Sigmoid colon (tissue), 7 donors: ENCODE data around the gene TSPAN9. TPM values are rescaled to one million over a fixed set of nuclear protein-coding genes. Genes with fewer than 3 reads are reported as not detected.
"Not testable (repeated sequence)": the region's sequence is repeated elsewhere in the genome, so short reads cannot be mapped to it uniquely, and the experiment has no call there.

Source experiments
- DNase-seq: peaks from one replicate; pipeline ENCODE4 v3.0.0-alpha.2; 2019
- H3K27ac ChIP-seq, 4 donors: fragments of 200-600 bp; sonication (generic); one replicate each; pipeline ENCODE4 v1.5.1; 2016 to 2019; ENCODE audit warnings: mild to moderate bottlenecking in 1 of 4
- H3K27me3 ChIP-seq, 3 donors: fragments of 200-600 bp; sonication (generic); one replicate each; pipeline ENCODE4 v1.5.1; 2019; ENCODE audit warnings: mild to moderate bottlenecking in 1 of 3
- H3K36me3 ChIP-seq, 4 donors: fragments of 200-600 bp; sonication (generic); one replicate each; pipeline ENCODE4 v1.5.1; 2016 to 2019
- H3K4me1 ChIP-seq, 4 donors: fragments of 200-600 bp; sonication (generic); one replicate each; pipeline ENCODE4 v1.5.1; 2017 to 2019
- H3K4me3 ChIP-seq, 4 donors: fragments of 200-600 bp; sonication (generic); one replicate each; pipeline ENCODE4 v1.5.1; 2017 to 2019; ENCODE audit warnings: mild to moderate bottlenecking in 2 of 4, moderate library complexity in 1 of 4
- H3K9me3 ChIP-seq, 4 donors: fragments of 200-600 bp in 3 of 4; sonication (generic) in 3 of 4; one replicate each; pipeline versions ENCODE4 v1.5.1 to v1.6.1; 2013 to 2019
- EP300 ChIP-seq, 4 donors: sonication (generic); formaldehyde crosslinking; IDR thresholded peaks; one replicate each; pipeline ENCODE4 v1.6.1; 2017; ENCODE audit warnings: antibody characterized with exemption in 4 of 4
- POLR2A ChIP-seq, 2 donors: fragments of 450-650 bp; IDR thresholded peaks; one replicate each; pipeline ENCODE4 v1.6.1; 2016; ENCODE audit warnings: antibody characterized with exemption in 2 of 2, mild to moderate bottlenecking in 2 of 2, moderate library complexity in 2 of 2
- POLR2AphosphoS5 ChIP-seq, 4 donors: sonication (generic); formaldehyde crosslinking; IDR thresholded peaks; one replicate each; pipeline ENCODE4 v1.6.1; 2017; ENCODE audit warnings: antibody characterized with exemption in 4 of 4
- WGBS, 2 donors: extraction: QIAGEN DNeasy Blood & Tissue Kit; methylation state at CpG; one replicate each; pipeline ENCODE4 v1.1.7; 2013; 5-methylcytosine and 5-hydroxymethylcytosine counted together
- intact Hi-C: fragments of 100-400 bp; cut with DNase I; formaldehyde crosslinking; loops from one replicate; pipeline ENCODE4 v1.15.1; 2023
- polyA plus RNA-seq, 3 donors: library from polyadenylated mRNA; stranded (reverse); fragments of 200-250 nt; gene quantifications; one replicate each; pipeline ENCODE4 v1.2.3, GENCODE V29; 2013
- total RNA-seq, 4 donors: library from RNA; depleted of rRNA; stranded (reverse); fragments of >200 nt; gene quantifications; one replicate each; pipeline ENCODE4 v1.1.0, GENCODE V29; 2016
- TF ChIP-seq, protein P1 (sequence below), 4 experiments: fragments of 450-650 bp in 3 of 4; fragments of 200-600 bp in 1 of 4; IDR thresholded peaks; one replicate each; pipeline ENCODE4 v1.5.1; 2016 to 2019; ENCODE audit warnings: antibody characterized with exemption in 4 of 4, mild to moderate bottlenecking in 3 of 4, moderate library complexity in 2 of 4
- donor health status: healthy with polysubstance abuse.
- donor health status: Bipolar disorder and iron deficiency.
- donor health status: healthy.

Gene TSPAN9
- total and polyA plus RNA-seq, 7 donors, result 0.92 to 28.0 (median 18.2) TPM

DNA sequence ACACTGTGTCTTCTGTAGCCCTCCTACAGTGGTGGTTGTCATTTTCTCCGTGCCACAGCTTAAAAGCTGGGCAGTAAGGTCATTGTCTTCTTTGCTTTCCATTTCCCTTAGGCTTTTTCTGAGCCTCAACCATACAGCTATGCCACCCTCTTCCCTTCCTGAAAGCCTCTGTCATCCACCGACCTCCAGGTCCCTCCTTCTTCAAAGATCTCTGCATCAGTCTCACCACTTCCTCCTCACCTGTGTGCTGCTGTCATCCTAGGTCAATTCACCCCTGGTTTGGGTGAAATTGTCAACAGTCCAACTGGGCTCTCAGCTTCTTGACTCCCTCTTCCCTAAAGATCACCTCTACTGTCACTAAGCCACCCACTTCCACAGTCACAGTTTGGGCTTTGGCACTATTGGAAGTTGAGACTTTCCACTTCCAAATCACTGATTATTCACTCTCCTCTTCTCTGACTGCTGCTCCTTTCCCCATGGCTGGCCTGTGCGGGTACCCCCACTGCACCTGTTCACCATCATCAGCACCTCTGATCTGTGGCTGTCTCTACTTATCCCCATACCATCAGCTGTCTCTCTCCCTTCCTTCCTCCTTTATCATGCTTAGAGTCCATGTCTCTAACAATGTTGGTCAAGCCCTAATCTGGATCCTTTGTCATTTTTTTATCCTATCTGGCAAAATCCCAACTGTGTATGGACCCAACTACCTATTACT, 15.5 kb upstream of the TSPAN9 start:
- Histone ChIP-seq H3K27me3 (no peaks in the 10 kb centered on the region), H3K4me3 (no peak overlapping the region), H3K9me3 (peaks cover 0 to 2% (median 0%) of the 10 kb centered on the region in 4 donors), H3K27ac (no peak overlapping the region), H3K4me1 (peaks cover 0 to 11% (median 2%) of the 10 kb centered on the region in 4 donors), H3K36me3 (no peaks in the 10 kb centered on the region)
- WGBS, 2 donors, result 59 to 62% methylated on average over 3 of the region's 3 CpGs
- intact Hi-C loops, result no loop called here
- TF ChIP-seq EP300 (IDR thresholded peaks at IDR 0.05) (no peak), POLR2AphosphoS5 (IDR thresholded peaks at IDR 0.05) (no peak), POLR2A (IDR thresholded peaks at IDR 0.05) (no peak)
- TF ChIP-seq, protein P1, sequence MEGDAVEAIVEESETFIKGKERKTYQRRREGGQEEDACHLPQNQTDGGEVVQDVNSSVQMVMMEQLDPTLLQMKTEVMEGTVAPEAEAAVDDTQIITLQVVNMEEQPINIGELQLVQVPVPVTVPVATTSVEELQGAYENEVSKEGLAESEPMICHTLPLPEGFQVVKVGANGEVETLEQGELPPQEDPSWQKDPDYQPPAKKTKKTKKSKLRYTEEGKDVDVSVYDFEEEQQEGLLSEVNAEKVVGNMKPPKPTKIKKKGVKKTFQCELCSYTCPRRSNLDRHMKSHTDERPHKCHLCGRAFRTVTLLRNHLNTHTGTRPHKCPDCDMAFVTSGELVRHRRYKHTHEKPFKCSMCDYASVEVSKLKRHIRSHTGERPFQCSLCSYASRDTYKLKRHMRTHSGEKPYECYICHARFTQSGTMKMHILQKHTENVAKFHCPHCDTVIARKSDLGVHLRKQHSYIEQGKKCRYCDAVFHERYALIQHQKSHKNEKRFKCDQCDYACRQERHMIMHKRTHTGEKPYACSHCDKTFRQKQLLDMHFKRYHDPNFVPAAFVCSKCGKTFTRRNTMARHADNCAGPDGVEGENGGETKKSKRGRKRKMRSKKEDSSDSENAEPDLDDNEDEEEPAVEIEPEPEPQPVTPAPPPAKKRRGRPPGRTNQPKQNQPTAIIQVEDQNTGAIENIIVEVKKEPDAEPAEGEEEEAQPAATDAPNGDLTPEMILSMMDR (IDR thresholded peaks at IDR 0.05), result no peak
- DNase-seq, result no peak

DNA sequence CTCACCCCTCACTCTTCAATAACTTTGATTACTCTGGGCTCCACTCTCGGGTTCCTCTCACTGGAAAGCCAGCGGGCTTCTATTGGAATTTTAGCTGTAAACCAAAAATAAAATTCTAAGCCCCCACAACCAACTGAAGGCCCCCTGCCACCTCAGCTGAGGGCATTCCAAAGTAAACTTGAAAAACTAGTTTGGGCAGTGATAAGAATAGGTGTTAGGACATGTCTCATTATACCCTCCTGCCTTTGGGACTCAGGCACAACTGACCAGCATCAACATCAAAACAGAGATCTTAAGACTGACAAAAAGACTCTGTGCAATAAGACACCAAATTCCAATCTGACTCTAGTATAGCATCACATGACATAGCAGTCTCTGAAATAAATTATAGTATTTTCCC, 11.9 kb upstream of the TSPAN9 start:
- Histone ChIP-seq H3K27me3 (no peaks in the 10 kb centered on the region), H3K36me3 (no peaks in the 10 kb centered on the region), H3K27ac (no peak overlapping the region), H3K4me1 (peaks cover 0 to 21% (median 8%) of the 10 kb centered on the region in 4 donors), H3K4me3 (no peak overlapping the region), H3K9me3 (peaks cover 0 to 2% (median 0%) of the 10 kb centered on the region in 4 donors)
- WGBS, 2 donors, result 58 to 69% methylated on average over 2 of the region's 2 CpGs
- DNase-seq, result no peak
- intact Hi-C loops, result no loop called here
- TF ChIP-seq EP300 (IDR thresholded peaks at IDR 0.05), result no peak
- no peak for TF ChIP-seq POLR2AphosphoS5 (IDR thresholded peaks at IDR 0.05)
- TF ChIP-seq, protein P1 (IDR thresholded peaks at IDR 0.05), result no peak
- TF ChIP-seq POLR2A (IDR thresholded peaks at IDR 0.05), result no peak

DNA sequence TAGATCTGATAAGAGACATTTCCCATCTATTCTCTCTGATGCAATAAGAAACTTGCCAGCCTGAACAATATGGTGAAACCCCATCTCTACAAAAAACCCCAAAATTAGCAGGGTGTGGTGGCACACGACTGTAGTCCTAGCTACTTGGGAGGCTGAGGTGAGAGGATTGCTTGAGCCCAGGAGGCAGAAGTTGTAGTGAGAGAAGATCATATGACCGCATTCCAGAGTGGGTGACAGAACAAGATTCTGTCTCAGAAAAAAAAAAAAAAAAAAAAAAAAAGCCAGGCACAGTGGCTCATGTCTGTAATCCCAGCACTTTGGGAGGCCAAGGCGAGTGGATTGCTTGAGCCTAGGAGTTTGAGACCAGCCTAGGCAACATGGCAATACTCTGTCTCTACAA, 11.3 kb upstream of the TSPAN9 start:
- WGBS, 2 donors, result 90 to 91% methylated on average over 3 of the region's 3 CpGs
- intact Hi-C loops, H3K4me3 ChIP-seq, H3K36me3 ChIP-seq, DNase-seq, H3K27me3 ChIP-seq, H3K9me3 ChIP-seq, H3K27ac ChIP-seq: not testable (repeated sequence)
- H3K4me1 ChIP-seq, result peaks cover 0 to 20% (median 8%) of the 10 kb centered on the region in 4 donors

DNA sequence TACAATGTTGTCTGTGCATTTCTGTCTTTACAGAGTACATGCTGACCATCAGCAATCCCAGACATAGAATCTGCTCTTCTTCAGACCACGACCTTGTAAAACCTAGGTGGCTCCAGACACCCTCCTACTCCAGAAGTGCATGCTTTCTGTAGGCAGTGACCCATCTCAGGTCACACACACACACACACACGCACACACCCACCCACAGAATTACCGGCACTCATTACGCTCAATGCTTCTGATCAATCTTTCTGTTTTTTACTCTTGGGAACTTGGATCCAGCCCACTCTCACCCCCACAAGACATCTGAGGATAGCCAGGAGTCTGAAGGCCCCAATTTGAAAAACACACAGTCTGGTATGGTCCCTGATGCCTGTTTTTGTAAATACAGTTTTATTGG, 7.5 kb upstream of the TSPAN9 start:
- H3K9me3 ChIP-seq, result no peaks in the 10 kb centered on the region
- H3K36me3 ChIP-seq, result no peaks in the 10 kb centered on the region
- H3K27me3 ChIP-seq, result no peaks in the 10 kb centered on the region
- no peak for DNase-seq
- WGBS, 2 donors, result 79 to 82% methylated on average over 4 of the region's 4 CpGs
- H3K27ac ChIP-seq, result peak overlapping the region in 1 of 4 donors; percentile 41
- intact Hi-C loops, result loop anchor here (10.0 kb wide), 1 partner anchor 1205 kb away; the partner anchor contains the start of gene CCND2
- no peak overlapping the region for H3K4me3 ChIP-seq
- TF ChIP-seq EP300 (IDR thresholded peaks at IDR 0.05), result no peak
- no peak for TF ChIP-seq POLR2AphosphoS5 (IDR thresholded peaks at IDR 0.05)
- TF ChIP-seq, protein P1 (IDR thresholded peaks at IDR 0.05), result no peak
- TF ChIP-seq POLR2A (IDR thresholded peaks at IDR 0.05), result no peak
- H3K4me1 ChIP-seq, result peaks cover 0 to 24% (median 17%) of the 10 kb centered on the region in 4 donors

DNA sequence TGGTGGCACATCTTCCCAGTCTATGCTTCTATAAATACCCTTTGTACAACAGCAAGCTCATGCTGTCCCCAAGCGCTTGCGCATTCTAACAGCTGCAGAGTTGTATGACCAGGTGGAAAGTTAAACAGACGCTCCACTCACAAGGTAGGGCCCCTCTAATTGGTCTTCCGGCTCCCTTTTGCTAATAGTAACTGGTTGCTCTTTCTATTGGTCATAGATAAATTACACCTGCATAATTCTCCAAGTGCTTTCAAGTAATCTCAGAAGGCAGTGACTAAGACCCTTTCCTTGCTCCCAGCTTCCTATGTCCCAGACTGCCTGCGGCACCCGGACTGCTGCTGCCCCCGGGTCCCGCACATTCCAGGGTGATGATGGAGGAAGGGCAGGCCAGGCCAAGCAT, 6.1 kb upstream of the TSPAN9 start:
- 93 to 96% methylated on average over 8 of the region's 8 CpGs for WGBS, 2 donors
- no peaks in the 10 kb centered on the region for H3K27me3 ChIP-seq
- H3K4me1 ChIP-seq, result peaks cover 0 to 28% (median 20%) of the 10 kb centered on the region in 4 donors
- H3K9me3 ChIP-seq, result no peaks in the 10 kb centered on the region
- intact Hi-C loops, result loop anchor here (10.0 kb wide), 1 partner anchor 1204 kb away; the partner anchor contains the start of gene CCND2
- H3K4me3 ChIP-seq, result no peak overlapping the region
- no peak overlapping the region for H3K27ac ChIP-seq
- no peaks in the 10 kb centered on the region for H3K36me3 ChIP-seq
- DNase-seq, result no peak
- TF ChIP-seq POLR2AphosphoS5 (IDR thresholded peaks at IDR 0.05) (no peak), EP300 (IDR thresholded peaks at IDR 0.05) (no peak), POLR2A (IDR thresholded peaks at IDR 0.05) (no peak)
- TF ChIP-seq, protein P1 (IDR thresholded peaks at IDR 0.05), result no peak
